Muscle layer of duodenum (tissue), 2 donors: ENCODE results near the gene SLC38A5.

ENCODE experiments used
- H3K27ac ChIP-seq: one replicate; pipeline ENCODE4 v1.7.0; 2013; ENCODE audit warnings: mild to moderate bottlenecking, low read length
- H3K27me3 ChIP-seq: one replicate; pipeline ENCODE4 v1.7.0; 2013; ENCODE audit warnings: low read depth, mild to moderate bottlenecking, control low read depth, low read length
- H3K36me3 ChIP-seq, 2 donors: one replicate each; pipeline ENCODE4 v1.7.0; 2013; ENCODE audit warnings: low read length in 2 of 2, control low read depth in 1 of 2, mild to moderate bottlenecking in 1 of 2; ENCODE audit not compliant: insufficient read depth in 2 of 2, control insufficient read depth in 1 of 2
- H3K4me1 ChIP-seq, 2 donors: one replicate each; pipeline ENCODE4 v1.7.0; 2013; ENCODE audit warnings: low read length in 2 of 2, mild to moderate bottlenecking in 2 of 2, control low read depth in 1 of 2, moderate library complexity in 1 of 2; ENCODE audit not compliant: insufficient read depth in 2 of 2, control insufficient read depth in 1 of 2
- H3K4me3 ChIP-seq, 2 donors: one replicate each; pipeline ENCODE4 v1.7.0; 2013; ENCODE audit warnings: low read length in 2 of 2, low read depth in 1 of 2, mild to moderate bottlenecking in 1 of 2
- H3K9me3 ChIP-seq, 2 donors: one replicate each; pipeline ENCODE4 v1.7.0; 2013; ENCODE audit warnings: low read length in 2 of 2, control low read depth in 1 of 2, mild to moderate bottlenecking in 1 of 2; ENCODE audit not compliant: control insufficient read depth in 1 of 2
- donor health status: healthy.

Gene SLC38A5

DNA sequence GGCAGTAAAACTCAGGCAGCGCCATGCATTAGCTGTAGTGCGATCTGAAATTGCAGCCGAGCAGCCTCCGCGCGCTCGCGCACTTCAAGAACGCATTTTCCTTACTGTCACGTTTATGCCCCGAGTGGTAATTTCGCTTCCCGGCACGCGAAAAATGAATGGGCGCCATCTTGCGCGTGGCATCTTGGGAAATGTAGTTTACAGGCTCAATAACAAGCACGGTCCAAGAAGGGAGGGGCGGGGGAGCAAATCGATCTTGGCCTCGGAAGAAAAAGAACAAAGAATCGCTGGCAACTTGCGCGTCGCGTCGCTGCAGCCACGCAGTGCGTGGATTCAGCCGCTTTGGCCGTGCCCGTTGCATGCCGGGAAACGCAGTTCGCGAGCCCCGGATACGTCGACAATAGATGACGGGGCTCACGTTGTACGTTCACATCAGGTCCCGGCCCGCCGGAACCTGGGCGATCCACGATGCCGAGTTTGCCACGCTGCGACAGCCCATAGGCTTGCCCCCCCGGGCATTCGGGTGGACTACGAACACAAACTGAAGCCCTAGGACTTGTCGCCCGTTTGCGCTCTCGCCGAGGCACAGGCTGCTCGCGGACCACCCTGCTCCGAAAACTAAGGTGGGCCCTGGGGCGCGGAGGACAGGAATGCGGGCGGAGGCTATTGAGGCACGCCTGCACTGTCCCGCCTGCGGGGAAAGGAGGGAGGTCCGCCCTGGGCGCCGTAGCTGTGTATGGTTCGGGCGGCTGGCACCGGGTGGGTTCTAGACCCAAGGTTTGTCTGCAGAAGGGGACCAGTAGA lies 5.9 kb upstream of the SLC38A5 start, which contains the start of gene FTSJ1:
TSS of gene FTSJ1 (plus strand) at position 426 of the 804 bp plus-strand sequence. CDS start 1,849 bp downstream, outside the sequence.
- Histone ChIP-seq H3K36me3 (peaks cover 0 to 1% of the 10 kb centered on the region in 2 donors), H3K4me1 (peaks cover 0 to 5% of the 10 kb centered on the region in 2 donors), H3K27me3 (no peaks in the 10 kb centered on the region), H3K27ac (peak within 1 kb of the TSS; percentile 67), H3K4me3 (peak within 1 kb of the TSS; percentile 69 to 80), H3K9me3 (no peaks in the 10 kb centered on the region)

DNA sequence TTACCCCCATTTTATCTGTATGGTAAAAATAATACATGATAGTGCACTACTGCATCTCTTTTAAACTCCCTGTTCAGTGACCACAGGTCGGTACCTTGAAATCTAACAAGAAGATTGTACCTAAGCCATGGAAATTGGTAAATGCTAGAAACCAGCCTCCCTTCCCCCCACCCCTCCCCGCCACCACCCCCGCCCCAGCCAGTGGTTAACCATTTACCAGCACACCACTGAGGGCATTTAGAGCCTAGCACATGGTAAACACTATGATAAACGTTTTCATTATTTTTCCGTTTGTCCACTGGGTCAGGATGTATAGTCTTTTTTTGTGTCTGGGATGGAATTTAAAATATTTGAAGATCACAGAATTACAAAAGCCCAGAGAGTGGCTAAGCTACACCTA lies 5.2 kb upstream of the SLC38A5 start:
- H3K9me3 ChIP-seq = no peaks in the 10 kb centered on the region
- H3K4me1 ChIP-seq = peaks cover 0 to 5% of the 10 kb centered on the region in 2 donors
- no peaks in the 10 kb centered on the region for H3K27me3 ChIP-seq
- peak overlapping the region; percentile 67 for H3K27ac ChIP-seq
- no peaks in the 10 kb centered on the region for H3K36me3 ChIP-seq
- peak overlapping the region; percentile 69 to 80 for H3K4me3 ChIP-seq

DNA sequence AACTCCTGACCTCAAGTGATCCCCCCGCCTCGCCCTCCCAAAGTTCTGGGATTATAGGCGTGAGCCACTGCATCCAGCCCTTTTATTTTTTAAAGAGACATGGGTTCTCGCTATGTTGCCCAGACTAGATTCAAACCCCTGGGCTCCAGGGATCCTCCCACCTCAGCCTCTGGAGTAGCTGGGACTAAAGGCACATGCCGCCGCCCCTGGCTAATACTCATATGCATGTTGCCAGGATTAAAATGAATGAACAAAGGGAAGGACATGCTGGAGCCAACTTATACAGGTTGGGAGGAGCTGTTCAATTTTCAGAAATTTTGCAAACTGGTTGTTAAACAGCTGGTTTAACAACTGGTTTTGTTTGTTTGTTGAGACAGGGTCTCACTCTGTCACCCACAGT lies 4.5 kb upstream of the SLC38A5 start:
- H3K27ac ChIP-seq = no peak overlapping the region
- no peaks in the 10 kb centered on the region for H3K36me3 ChIP-seq
- no peaks in the 10 kb centered on the region for H3K9me3 ChIP-seq
- H3K4me1 ChIP-seq = peaks cover 0 to 5% of the 10 kb centered on the region in 2 donors
- no peak overlapping the region for H3K4me3 ChIP-seq
- no peaks in the 10 kb centered on the region for H3K27me3 ChIP-seq

DNA sequence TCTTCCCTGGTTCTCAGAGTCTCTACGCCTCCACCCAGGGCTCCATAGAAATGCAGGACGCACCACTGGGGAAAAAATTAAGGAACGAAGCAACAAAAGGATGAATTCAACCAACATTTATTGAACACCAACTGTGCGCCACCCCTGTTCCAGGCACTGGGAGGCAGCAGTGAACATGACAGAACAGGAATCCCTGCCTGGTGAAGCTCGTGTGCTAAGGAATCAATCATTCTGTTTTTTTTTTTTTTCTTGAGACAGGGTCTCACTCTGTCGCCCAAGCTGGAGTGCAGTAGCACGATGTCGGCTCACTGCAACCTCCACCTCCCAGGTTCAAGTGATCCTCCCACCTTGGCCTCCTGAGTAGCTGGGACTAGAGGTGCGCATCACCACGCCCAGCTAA lies 4.1 kb upstream of the SLC38A5 start:
- Histone ChIP-seq H3K4me1 (peaks cover 0 to 5% of the 10 kb centered on the region in 2 donors), H3K4me3 (no peak overlapping the region), H3K9me3 (no peaks in the 10 kb centered on the region), H3K36me3 (no peaks in the 10 kb centered on the region), H3K27me3 (no peaks in the 10 kb centered on the region), H3K27ac (no peak overlapping the region)

DNA sequence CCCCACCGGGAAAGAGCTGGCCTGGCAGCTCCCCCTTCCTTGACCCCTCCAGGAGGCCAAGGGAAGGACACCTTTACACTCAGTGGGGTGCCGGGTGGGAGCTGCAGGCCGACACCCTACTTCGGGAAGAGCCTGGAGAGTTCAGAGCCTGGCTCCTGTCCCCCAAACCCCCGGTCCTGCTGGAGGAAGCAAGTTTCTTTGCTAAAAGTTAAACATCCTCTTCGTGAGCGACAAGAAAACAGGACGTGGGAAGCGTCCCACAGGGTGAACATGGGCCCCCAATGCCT lies 3.6 kb upstream of the SLC38A5 start:
- H3K4me3 ChIP-seq = no peak overlapping the region
- peaks cover 0 to 5% of the 10 kb centered on the region in 2 donors for H3K4me1 ChIP-seq
- H3K9me3 ChIP-seq = no peaks in the 10 kb centered on the region
- no peaks in the 10 kb centered on the region for H3K36me3 ChIP-seq
- no peaks in the 10 kb centered on the region for H3K27me3 ChIP-seq
- H3K27ac ChIP-seq = no peak overlapping the region

DNA sequence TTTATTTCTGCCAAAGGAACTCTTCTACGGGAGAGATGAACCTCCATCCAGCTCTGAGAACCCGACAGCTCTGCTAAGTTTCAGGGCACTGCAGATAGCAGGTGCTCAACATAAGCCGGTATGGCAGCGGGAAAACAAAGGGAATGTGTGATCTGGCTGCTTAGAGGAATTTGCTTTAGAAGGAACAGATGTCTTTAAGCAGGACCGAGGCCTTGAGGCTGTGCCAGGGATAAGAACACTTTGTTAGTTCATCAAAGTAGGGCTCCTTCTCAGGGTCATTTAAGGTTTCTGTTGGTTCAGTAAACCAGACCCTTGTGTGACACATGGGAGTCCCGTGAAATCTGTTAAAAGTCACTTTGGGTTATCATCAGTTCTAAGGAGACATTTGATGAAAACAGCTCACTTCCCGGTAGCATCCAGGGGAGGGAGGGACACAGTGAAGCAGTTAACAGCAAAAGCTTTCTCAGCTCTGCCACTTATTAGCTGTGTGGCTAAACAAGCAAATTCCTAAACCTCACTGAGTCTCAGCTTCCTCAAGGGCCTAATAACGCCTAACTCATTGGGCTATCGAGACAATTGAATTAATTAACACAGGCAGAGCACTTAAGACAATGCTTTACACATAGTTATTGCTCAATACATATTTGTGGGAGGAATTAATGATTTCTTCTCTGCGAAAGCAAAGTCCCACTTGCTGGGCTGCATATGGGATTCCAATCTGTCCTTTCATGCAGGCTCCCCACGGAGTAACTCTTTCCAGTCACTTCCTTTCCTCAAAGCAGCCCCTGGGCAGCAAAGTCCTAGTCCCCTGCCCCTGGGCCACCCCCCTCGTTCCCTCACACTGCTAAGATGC lies 3.0 kb upstream of the SLC38A5 start:
- Histone ChIP-seq H3K4me3 (no peak overlapping the region), H3K27ac (no peak overlapping the region), H3K9me3 (no peaks in the 10 kb centered on the region), H3K27me3 (no peaks in the 10 kb centered on the region), H3K4me1 (peaks cover 0 to 10% of the 10 kb centered on the region in 2 donors), H3K36me3 (no peaks in the 10 kb centered on the region)

DNA sequence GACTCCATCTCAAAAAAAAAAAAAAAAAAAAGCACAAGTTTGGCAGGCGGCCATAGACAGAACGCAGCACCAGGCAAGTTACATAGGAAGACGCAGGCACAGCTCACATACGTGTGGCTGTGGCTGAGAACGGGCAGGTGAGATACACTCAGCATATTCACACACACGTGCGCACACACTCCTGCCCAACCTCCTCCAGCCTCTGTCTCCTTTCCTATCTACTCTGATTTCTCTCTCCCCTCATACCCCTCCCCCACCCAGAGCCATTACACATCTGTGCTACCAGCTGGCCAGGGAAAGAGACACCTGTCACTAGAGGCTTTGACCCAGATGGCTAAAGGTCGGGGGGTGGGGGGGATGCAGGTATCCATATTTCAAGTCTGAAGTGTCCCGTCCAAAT lies 2.2 kb upstream of the SLC38A5 start:
- Histone ChIP-seq H3K4me3 (no peak overlapping the region), H3K36me3 (no peaks in the 10 kb centered on the region), H3K27ac (no peak overlapping the region), H3K9me3 (no peaks in the 10 kb centered on the region), H3K27me3 (no peaks in the 10 kb centered on the region), H3K4me1 (peaks cover 0 to 17% of the 10 kb centered on the region in 2 donors)

DNA sequence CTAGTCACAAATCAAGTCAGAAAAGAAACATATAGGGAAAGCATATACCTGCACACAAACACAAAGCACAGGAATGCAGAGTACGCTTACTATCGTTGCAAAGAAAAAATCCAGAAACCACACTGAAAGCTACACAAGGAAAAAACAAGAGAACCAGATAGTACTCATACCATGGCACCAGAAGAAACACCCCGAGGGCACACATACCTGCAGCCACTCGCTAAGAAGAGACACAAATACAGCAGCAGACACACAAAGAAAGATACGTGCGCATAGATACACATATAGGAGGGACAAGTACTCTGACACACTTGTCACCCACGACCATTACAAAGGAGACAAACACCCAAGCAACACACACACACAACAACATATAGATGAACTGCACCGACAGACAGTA lies 1.4 kb upstream of the SLC38A5 start:
- H3K4me1 ChIP-seq = peaks cover 0 to 13% of the 10 kb centered on the region in 2 donors
- no peaks in the 10 kb centered on the region for H3K9me3 ChIP-seq
- H3K27me3 ChIP-seq = no peaks in the 10 kb centered on the region
- no peak overlapping the region for H3K27ac ChIP-seq
- no peaks in the 10 kb centered on the region for H3K36me3 ChIP-seq
- no peak overlapping the region for H3K4me3 ChIP-seq

DNA sequence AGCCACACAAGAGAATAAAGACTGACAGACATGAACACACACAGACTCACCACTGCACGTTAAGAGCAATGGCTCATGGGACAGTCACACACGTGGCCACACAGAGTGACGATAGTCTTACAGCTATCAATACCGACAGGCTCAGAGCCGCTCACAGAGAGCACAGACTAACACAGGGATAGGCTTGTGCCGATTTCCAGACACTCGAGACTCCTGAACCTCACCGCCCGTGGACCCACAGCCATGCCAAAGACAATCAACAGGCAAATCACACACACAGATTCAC lies 716 bp upstream of the SLC38A5 start:
- peaks cover 0 to 13% of the 10 kb centered on the region in 2 donors for H3K4me1 ChIP-seq

DNA sequence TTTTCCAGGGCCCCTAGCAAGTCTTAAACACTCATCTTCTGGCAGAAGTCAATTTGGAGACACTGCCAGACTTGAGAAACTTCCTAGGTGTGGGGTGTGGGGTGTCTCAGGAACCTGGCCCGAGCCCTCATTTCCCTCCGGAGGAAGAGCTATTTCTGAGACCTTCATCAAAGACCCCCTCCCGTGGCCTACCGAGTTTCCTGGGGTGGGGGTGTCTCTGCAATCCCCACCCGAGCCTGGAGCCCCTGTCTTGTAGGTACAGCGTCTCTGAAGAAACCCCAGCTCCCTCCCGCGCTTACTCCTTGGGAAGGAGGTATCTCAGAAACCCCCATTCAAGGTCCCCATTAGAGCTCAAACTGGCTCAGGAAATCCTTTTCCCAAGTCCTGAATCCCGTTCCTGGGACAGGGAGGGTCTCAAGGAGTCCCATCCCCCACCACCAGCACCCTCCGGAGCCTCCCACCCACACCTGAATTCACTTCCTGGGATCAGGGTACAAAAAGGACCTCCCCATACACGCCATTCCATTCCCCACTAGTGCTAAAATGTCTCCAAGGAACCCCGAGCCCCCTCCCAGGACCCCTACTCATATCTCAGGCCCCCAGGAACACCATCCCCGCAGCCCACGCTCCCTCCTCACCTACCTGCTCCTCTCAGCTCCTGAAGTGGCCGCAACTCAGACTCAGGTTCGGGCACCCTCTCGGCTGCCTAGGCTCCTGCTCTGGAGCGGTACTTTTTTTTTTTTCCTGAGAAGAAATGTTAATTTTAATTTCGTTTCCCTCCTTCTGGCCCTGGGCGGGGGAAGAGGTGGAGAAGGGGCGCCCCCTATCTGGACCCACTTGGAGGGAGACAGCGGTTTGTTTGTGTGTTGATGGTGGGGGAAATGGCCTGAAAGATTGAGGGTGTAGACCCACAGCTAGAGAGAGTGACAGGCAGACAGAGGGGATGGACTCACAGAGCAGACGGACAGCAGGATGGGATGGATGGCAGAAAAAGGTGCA lies 1.1 kb downstream of the SLC38A5 start:
- peaks cover 0 to 13% of the 10 kb centered on the region in 2 donors for H3K4me1 ChIP-seq
- no peaks in the 10 kb centered on the region for H3K9me3 ChIP-seq
- H3K4me3 ChIP-seq = peak overlapping the region; percentile 28 to 48
- H3K27ac ChIP-seq = no peak overlapping the region
- no peaks in the 10 kb centered on the region for H3K27me3 ChIP-seq
- no peaks in the 10 kb centered on the region for H3K36me3 ChIP-seq

More for the DNA sequence above, 716 bp upstream of the SLC38A5 start:
- H3K27ac ChIP-seq = no peak overlapping the region
- no peaks in the 10 kb centered on the region for H3K9me3 ChIP-seq
- no peaks in the 10 kb centered on the region for H3K36me3 ChIP-seq
- no peaks in the 10 kb centered on the region for H3K27me3 ChIP-seq
- H3K4me3 ChIP-seq = no peak overlapping the region

DNA sequence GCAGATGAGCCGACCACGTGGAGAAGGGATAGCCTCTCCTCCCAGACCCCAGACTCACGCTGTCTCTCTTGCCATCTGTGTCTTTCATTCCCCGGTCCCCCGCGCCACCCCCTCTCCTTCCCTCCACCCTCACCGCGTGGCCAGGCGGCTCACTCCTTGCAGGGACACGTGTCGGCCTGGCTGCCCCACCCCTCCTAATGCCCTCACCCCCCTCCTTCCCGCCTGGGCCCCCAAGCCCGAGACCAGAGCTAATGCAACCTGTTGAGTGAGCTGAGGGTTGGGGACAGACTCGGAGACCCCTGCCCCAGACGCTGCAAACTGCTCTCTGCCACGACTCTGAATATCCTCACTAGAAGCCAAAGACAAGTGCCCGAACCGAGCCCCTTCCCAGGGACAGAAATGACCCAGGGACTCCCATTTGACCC lies 1.8 kb downstream of the SLC38A5 start:
- Histone ChIP-seq H3K36me3 (no peaks in the 10 kb centered on the region), H3K4me1 (peaks cover 0 to 13% of the 10 kb centered on the region in 2 donors), H3K4me3 (peak overlapping the region; percentile 28 to 57), H3K9me3 (no peaks in the 10 kb centered on the region), H3K27me3 (no peaks in the 10 kb centered on the region), H3K27ac (no peak overlapping the region)
